NCI-H2171 treated with DMSO at 0.1 percent for 48 hours (cell line): ENCODE results near the gene SUPT3H.

Experiments
- DNase-seq: peaks from one replicate; lab custom pipeline; 2025; lab: John Stamatoyannopoulos, UW

SUPT3H gene

DNA sequence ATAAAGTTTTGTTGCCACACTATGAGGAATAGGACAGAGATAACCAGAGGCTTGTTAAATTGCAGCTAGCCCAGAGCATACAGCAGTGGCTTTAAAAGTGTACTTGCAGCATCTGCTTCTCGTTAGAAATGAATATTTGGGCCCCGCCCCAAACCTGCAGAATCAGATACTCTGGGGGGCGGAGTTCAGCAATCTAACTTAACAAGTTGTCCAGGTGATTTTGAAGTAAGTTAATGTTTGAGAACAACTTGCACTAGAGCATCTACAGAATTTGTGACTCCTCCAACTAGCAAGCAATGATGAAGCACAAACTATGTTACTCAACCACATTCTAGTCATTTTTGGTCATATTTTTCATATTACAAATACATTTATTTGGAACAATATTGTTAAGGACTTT lies 10.6 kb upstream of the SUPT3H start:
- no peak for DNase-seq

DNA sequence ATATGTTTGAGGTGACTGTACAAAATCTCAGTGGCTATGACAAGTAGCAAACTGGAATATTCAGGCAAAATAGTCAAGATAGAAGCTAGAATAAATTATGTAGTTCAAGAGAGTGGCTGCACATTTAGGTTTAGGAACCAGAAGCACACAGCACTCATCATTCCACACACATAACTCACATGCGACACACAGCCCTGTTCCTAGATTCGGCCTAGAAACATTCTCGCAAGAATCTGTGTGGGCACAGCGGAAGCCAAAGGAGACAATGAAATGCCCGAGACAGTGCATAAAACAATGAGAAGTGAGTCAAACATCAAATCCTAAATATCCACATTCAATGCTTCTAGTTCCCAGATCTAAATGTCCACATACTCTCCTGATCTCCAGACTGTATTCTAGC lies 9.5 kb upstream of the SUPT3H start:
- DNase-seq, result no peak

DNA sequence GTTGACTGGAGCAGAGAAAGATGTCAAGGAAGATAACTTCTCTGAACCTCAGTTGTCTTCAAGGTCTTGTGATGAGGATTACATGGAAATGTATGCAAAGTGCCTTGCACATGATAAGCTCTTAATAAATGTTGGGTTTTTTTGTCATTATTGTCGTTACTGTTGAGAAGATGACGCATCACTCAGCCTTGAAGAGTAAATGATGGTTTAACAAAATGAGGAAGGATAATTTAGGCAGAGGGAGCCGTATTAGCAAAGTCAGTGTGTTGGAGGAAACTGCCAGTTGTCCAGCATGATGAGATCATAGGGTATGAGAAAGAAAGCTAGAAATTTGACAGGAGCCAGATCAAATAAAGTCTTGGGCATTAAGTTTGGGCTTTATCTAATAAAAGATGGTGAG lies 8.8 kb upstream of the SUPT3H start:
- DNase-seq, result no peak

DNA sequence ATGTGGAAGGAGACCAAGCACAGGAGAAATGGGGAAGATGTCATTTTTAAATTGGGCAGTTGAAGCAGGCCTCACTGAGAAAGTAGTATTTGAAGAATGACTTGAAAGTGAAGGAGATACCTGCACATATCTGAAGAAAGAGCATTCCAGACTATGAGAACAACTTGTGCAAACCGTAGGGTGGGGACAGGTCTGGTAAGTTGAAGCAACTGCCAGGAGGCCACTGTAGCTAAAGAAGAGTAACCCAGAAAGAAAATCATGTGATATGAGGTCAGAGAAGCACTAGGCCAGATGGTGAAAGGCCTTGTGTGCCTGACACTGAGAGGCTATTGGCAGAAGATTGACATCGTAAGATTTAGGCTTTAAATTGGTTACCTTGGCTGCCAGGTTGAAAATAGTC lies 4.7 kb upstream of the SUPT3H start:
- DNase-seq, result no peak

DNA sequence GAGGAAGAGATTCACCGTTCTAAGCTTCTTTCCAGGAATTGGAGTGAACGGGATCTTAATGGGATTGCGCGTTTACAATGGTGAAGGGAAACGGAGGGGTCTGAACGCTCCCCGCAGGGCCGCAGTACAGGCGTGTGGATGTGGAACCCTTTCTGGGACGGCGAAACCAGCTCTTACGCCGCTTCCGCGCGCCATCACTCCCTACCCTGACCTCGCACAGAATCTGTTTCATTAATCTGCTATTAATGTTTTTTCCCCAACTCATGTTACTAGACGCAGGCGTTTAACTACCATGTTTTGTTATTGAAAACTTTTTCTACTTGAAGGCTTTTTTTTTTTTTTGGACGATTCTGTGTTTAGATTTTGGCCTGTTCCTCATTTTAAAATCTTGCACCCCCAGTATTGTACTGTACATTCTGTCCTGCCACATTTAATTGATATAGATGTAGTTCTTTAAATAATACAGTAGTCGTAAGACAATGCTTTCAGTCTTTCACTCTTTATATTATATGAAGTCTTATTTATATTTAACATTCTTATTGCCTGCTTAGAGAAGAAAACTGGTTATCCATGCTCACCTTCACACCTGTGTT lies 696 bp upstream of the SUPT3H start:
- peak; percentile 82 for DNase-seq

DNA sequence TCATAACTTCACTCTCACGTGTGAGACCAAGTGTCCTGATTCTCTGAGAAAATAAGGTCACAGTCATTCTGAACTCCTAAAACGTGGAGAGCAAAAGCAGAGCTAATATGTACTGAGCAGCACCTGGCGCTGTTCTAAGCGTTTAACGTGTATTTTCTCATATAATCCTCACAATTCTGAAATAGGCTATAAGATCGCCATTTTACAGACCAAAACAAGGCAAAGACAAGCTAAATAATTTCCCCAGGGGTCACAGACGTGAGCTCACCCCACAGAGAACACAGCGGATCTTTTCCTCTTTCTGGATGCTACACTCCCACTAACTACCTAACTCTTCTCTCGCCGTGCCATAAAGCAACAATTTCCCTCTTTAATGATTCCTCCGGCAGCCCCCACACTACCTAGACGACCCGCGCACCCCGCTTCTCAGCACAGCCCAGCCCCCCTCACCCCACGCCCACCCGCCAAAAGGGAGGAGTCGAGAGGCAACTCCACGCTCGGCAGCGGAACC lies 636 bp downstream of the SUPT3H start:
- DNase-seq, result no peak

DNA sequence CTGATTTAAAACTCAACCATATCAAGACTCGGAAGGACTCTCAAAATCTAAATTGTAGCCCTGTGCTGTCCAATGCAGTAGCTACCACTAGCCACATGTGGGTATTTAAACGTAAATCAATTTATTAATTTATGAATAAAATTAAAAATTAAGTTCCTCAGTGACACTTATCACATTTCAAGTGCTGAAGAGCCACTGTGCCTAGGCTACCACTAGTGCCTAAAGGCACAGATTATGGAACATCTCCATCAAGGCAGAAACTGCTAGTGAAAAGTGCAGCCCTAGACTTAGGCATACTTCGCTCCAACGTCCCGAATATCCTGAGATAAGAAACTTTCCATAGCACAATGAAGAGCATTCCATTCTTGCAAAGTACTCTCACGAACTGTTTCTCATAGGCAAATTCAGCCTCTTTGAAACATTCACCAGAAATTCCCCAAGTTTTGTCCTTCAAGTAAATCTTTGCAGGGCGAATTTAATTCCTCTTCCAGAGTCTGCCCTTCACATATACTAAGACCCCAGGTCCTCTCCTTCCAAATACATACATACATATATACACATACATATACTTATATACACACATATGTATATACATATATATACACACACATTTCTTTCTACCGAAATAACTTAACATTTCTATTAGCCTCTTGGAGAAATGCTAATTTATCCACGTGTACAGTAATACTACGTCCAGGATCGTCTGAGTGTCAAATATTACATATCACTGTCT lies 1.3 kb downstream of the SUPT3H start:
- DNase-seq, result no peak

DNA sequence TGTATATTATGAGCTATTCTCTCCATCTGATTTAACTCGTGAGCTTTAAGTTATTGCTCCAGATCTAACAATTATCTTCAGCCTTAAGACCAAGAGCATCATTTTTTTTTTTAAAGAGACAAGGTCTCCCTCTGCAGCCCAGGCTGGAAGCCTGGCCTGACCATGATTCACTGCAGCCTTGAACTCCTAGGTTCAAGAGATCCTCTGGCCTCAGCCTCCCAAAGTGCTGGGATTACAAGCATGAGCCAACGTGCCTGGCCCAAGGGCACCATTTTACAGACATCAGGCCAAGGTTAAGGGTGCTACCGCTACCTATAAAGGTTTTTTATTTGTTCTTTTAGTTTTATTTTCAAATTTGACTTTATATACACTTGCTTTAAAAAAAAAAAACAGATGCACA lies 2.3 kb downstream of the SUPT3H start:
- no peak for DNase-seq

DNA sequence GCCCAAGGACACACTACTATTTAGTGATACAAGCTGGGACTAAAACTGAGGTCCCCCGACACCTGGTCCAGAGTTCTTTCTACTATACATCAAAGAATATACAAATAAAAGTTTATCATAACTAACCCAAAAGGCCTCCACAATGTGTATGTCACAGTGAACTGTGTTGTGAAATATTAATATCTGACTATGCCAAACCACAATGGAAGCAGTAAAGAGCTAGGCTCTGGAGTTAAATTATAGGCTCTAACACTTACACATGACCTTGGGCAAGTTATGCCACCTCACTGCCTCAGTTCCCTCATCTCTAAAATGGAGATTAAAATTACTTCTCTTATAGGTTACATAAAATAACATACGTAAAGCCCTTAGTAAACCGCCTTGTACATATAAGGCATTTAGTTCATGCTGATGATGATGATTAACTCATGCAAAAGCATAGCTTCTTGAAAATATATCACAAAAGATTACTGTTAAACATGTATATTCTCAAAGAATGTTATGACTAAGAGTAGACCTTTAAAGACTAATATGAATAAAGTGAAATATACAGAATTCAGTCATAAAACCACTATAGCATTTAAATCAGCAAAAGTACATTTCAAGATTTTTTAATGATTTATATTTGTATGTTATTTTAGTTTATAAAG lies 5.7 kb downstream of the SUPT3H start:
- no peak for DNase-seq

DNA sequence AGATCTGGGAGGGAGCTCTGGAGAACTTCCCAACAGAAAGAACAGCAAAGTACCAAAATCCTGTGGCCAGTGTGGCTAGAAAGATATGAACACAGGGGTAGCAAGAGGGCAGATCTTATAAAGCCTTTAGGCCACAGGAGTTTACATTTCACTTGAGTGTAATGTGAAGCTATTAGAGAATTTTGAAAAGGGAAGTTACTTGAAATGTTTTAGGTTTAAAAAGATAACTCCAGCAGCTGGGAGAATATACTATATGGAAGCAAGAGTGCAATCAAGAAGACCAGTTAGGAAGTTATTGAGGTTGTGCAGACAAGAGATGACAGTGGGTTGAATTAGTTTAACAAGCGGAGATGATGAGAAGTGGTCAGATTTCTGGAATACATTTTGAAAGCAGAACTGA lies 7.9 kb downstream of the SUPT3H start:
- no peak for DNase-seq

DNA sequence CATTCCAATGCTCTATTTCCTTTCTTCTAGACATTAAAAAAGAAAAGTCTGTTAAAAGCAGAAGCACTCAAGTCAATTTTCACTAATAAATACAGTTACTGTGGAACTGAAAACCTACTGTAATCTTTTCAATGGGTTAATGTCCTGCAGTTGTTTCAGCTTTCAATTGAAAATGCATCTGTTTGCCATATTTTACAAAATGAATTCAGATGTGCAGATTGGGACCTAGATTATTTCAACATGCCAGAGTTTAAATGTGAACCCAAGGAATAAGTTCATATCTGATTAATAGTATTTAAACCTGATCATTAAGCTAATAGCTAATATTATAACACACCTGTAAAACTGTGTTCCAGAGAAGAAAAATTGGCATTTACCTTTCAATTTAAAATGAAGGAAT lies 9.7 kb downstream of the SUPT3H start:
- no peak for DNase-seq

DNA sequence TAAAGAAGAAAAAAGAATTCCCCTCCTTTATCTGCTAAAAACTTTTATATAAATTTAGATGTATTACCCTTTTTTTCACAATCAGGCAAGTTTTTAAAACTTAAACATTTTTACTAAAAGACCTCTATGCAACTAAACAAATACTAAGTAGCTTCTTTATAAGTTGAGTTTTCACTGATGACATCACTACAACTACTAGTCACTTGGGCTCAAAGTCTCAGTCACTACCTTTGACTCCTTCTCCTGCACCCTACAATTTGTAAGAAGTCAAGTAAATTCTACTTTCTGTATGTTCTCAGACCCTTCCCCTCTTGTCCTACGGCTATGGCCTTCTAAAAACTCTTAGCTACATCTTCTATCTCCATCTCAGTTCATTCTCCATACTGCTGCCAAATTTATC lies 11.2 kb downstream of the SUPT3H start:
- DNase-seq, result no peak

DNA sequence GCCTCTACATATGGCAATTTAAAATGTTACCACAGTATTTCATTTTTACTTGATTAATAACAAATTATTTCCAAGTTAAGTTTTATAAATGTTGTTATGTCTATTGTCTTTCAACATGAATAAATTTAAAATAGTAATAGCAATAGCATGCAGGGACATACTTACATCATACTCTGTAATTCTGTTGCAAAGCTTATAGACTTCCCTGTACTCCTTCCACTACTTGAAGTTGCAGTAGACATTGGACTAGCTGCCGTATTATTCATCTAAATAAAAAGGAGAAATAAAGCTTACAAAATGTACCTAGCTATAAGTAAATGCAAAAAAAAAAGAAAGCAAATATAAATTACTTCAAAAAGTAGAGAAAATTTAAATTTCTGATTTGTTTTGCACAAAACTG lies 12.7 kb downstream of the SUPT3H start:
- no peak for DNase-seq

DNA sequence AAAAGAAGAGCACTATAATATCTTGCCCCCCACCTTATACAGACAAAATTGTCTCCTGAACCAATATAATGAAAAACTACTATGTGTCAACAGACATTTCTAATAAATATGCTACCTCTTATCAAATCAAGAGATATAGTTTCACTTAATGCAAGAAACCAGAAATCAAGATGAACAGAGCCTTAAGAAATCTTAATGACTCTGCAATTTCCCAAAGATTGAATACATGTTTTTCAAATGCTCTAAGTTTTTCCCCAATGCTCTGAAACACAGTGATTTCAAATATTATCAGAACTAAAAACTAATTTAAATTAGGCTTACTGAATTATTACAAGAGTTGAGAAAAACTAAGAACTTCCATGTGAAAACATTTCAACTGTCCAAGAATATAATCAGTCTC lies 13.3 kb downstream of the SUPT3H start:
- no peak for DNase-seq

DNA sequence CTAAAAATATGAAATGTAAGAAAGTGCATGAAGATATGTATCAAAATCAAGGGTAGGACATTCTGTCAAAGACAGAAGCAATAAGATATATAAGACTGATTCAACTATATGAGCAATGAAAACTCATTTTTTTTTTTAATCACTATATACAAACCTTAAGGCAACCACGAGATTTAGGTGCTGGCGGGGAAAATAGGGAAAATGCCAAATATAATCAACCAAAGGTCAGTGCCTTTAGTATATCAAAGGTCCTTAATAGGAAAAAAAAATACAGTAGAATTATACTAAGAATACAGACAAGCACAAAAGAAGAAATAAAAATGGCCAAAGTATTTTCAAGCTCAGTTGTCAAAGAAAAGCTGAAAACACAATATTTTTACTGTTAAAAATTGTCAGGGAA lies 24.1 kb downstream of the SUPT3H start:
- DNase-seq, result no peak

DNA sequence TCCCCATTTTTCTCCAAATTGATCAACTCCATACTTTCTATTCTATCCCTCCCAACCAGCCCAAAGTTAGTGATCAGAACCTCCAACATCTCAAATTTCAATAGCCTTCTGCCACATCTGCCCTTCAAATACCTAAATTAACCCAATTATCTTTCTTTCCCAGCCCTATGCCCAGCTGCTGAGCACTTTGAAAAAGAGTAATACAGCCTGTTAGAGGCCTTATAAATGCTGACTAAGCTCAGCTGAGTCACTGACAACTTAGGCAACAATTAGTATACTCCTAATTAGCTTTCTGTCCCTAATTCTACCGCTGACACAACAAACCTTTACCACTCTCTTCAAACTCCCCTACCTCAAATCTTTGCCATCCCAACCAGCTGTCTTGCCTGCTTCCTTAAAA lies 26.1 kb downstream of the SUPT3H start:
- DNase-seq, result peak; percentile 34

DNA sequence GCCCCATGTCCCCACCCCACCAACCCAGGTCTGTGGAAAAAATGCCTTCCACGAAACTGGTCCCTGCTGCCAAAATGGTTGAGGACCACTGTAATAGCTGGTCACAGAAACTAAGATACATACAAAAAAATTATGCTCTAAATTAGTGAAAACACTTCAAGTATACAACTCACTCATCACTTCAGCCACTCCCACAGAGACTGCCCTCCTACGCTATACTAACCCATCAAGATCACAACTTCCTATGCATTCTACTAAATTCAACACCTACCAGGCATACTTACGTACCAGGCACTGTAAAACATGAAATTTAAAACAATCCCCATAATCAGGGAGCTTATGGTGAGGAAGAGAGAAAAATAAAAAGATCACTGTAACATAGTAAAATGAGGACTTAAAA lies 26.7 kb downstream of the SUPT3H start:
- DNase-seq, result no peak

DNA sequence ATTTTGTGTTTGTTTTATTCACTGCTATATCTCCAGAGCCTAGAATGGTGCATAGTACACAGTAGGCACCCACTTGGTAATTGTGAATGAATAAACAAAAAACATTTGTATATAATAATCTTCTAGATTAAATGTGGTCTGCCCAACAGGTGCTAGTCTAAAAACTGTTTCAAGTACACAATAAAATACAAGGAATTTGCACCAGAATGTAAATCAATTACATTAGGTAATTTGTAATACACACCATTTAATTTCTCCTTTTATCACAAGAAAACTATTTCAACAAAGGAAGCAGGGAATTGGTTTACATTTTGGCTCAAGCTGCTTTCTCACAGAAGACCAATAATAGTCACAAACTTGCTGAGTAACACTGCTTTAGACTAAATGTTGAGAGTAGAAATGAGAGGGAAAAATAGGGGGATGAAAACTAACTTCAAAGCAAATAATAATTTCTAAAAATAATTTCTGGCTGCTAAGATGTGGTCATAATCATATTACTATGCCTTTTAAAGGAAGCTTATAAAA lies 27.5 kb downstream of the SUPT3H start:
- DNase-seq, result no peak

DNA sequence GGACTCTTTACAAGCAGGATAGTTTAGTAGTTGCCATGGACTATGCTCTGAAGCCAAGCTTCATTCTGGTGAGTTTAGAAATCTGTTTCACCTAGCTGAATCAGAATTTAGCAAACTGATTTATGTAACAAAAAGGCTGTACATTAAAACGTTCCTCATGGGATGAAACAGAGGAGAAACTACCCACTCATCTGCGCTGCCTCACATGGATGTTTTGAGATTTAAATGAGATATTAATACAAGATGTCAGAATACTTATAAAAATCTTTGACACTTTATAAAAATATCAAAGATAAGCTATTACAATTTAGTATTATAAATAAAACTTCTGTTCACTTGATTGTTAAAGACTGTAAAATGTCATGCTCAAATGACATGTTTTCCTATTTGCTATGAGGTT lies 32.8 kb downstream of the SUPT3H start:
- DNase-seq, result no peak

DNA sequence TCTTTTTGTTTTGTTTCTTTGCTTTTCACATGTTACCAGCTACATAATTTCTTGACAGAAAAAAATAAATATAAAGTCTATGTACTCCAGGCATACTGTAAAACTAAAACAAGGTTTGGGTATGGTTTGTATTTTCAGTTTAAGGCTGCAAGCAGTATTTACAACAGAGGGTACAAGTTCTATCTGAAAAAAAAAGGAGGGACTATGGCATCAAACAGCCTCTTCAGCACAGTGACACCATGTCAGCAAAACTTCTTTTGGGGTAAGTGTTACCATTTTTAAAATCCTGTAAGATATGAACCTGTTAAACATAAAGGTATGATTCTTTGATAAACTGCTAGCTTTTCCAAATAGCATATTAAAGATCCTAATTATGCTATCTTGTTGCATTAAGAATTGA lies 49.2 kb downstream of the SUPT3H start:
- no peak for DNase-seq

DNA sequence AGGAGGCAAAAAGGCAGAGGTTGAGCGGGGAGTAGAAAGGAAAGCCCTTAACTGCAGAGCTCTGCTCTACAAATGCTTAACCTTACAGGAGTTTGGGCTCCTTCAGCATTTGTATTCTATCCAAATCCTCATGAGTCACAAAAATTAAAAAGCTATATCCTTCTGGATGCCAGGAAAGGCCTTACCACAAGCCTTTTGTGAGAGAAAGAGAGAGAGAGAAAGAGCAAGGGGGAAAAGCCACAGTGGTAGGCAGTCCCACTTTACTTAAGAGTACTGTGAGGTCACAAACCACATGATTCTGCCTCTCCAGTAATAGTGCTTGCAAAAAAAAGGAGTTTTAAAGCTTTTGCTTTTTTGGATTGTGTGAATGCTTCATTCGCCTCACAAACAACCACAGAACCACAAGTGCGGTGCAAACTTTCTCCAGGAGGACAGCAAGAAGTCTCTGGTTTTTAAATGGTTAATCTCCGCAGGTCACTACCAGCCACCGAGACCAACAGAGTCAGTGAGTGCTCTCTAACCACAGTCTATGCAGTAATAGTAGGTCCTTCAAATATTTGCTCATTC lies 49.7 kb downstream of the SUPT3H start, which contains the start of gene RUNX2:
Gene RUNX2 (plus strand): TSS at position 375 of the 567 bp plus-strand sequence. CDS start 397 bp downstream, outside the sequence.
- DNase-seq, result no peak

DNA sequence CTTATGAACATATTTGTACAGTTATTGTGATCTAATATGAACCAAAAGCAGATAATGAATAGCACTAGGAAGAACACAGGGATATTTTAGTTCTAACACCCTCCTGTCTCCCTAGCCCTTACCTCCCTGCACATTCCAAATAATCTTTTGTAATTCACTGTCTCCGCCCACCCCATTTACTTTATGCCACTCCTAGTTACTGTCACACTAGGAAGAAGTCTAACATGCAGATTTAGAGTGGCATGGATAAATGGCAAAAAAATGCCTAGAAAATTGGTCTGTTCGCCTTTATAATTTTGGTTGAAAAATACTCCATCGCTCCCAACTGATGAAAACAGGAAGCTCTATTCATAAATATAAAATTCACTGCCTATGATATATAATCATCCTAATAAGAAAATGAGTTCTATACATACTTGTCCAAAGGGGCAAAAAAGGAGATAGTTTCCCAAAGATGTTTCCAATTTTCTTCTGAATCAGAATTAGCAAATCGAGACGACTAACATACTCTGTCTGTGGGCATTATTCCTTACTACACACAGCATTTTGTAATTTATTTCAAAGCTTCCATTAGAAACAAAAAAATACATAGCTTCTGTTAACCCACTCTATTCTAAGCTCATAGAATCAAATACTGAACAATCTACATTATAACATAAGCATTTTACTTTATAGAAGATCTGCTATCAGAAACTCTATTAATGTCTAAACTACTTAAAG lies 50.9 kb downstream of the SUPT3H start:
- DNase-seq, result no peak
